ENCODE measurements around the gene MSRB1. TPM values are rescaled to one million over a fixed set of nuclear protein-coding genes. Genes with fewer than 3 reads are reported as not detected.
A peak's percentile ranks its signal among the peaks of the same experiment; 100 is the strongest.

Gene MSRB1
- total and polyA plus RNA-seq, 9 of the 15 experiments (the other 6 are each of a cell fraction or from before 2014, with no cell fraction given): 5.4 to 33.7 (median 25.7) TPM

DNA sequence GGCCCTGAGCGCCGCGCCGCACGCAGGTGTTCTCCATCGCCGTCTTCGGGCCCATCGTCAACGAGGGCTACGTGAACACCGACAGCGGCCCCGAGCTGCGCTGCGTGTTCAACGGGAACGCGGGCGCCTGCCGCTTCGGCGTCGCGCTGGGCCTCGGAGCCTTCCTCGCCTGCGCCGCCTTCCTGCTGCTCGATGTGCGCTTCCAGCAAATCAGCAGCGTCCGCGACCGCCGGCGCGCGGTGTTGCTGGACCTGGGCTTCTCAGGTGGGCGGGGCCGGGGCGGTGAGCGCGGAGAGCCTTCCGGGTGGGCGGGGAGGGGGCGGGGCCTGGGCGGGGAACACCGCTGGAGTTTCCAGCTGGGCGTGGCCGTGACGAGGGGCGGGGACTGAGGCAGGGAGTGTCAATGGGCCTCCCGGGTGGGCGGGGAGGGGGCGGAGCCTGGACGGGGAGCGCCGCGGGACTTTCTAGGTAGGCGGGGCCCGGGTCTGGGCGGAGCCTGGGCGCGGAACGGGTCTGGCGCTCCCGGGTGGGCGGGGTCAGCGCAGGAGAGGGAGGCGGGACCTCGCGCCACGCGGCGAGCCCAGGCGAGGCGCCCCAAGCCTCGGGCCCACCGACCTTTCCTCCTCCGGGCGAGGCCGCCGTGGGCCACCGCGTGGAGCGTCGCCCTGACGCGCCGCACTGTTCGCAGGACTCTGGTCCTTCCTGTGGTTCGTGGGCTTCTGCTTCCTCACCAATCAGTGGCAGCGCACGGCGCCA lies 49.1 kb upstream of the MSRB1 start (continued):
- TF ChIP-seq SRF (CRISPR knock-in tag; IDR thresholded peaks at IDR 0.05) (no peak; a peak in 1 of 4 replicates), ETS2 (tag; IDR thresholded peaks at IDR 0.05; ENCODE audit: borderline replicate concordance, poor library complexity, severe bottlenecking) (no peak), NCOA2 (IDR thresholded peaks at IDR 0.05; ENCODE audit: partially characterized antibody in 2 of 2) (no peak), POLR2H (tag; IDR thresholded peaks at IDR 0.05; ENCODE audit: low read depth) (no peak; the same call in 1 of the 2 replicates), SIN3A (IDR thresholded peaks at IDR 0.05; ENCODE audit: borderline replicate concordance in 2 of 2, control insufficient read depth in 1 of 2, low read depth in 2 of 2, low read length in 2 of 2) (peak; percentile 71 to 74; a peak in 3 of 4 replicates), ATF7 (IDR thresholded peaks at IDR 0.05) (peak; percentile 36; the same call in 1 of the 2 replicates), ASH1L (IDR thresholded peaks at IDR 0.05; ENCODE audit: borderline replicate concordance, low read depth, partially characterized antibody) (no peak), MCM2 (IDR thresholded peaks at IDR 0.05; ENCODE audit: low read depth) (no peak), BDP1 (IDR thresholded peaks at IDR 0.05; ENCODE audit: insufficient read depth, insufficient read length) (no peak), ZNF282 (CRISPR knock-in tag; IDR thresholded peaks at IDR 0.05) (peak; percentile 85; the same call in 1 of the 2 replicates), MEF2D (tag; conservative IDR thresholded peaks at IDR 0.05; ENCODE audit: low read depth) (no peak), PHF8 (IDR thresholded peaks at IDR 0.05; ENCODE audit: borderline replicate concordance, low read length) (peak; percentile 81; the same call in 1 of the 2 replicates), ZNF239 (CRISPR knock-in tag; IDR thresholded peaks at IDR 0.05) (no peak), KAT2B (IDR thresholded peaks at IDR 0.05; ENCODE audit: low read depth, low read length) (no peak), CBX8 (IDR thresholded peaks at IDR 0.05; ENCODE audit: borderline replicate concordance, extremely low read depth, low read depth, low read length, poor library complexity, severe bottlenecking) (no peak), CHCHD3 (CRISPR knock-in tag; IDR thresholded peaks at IDR 0.05) (no peak), JUND (IDR thresholded peaks at IDR 0.05; ENCODE audit: borderline replicate concordance, low read depth, low read length) (no peak), JUND (tag; IDR thresholded peaks at IDR 0.05; ENCODE audit: borderline replicate concordance, low read depth, low read length) (no peak; the same call in 2 of the 3 replicates), TEAD2 (tag; IDR thresholded peaks at IDR 0.05) (no peak), ZNF77 (CRISPR knock-in tag; IDR thresholded peaks at IDR 0.05) (no peak), KDM2B (CRISPR knock-in tag; IDR thresholded peaks at IDR 0.05) (no peak), ZNF165 (CRISPR knock-in tag; IDR thresholded peaks at IDR 0.05; ENCODE audit: borderline replicate concordance) (no peak), MTA1 (IDR thresholded peaks at IDR 0.05; ENCODE audit: borderline replicate concordance) (no peak), HDAC8 (tag; IDR thresholded peaks at IDR 0.05) (no peak)
- TF ChIP-seq, protein P1, sequence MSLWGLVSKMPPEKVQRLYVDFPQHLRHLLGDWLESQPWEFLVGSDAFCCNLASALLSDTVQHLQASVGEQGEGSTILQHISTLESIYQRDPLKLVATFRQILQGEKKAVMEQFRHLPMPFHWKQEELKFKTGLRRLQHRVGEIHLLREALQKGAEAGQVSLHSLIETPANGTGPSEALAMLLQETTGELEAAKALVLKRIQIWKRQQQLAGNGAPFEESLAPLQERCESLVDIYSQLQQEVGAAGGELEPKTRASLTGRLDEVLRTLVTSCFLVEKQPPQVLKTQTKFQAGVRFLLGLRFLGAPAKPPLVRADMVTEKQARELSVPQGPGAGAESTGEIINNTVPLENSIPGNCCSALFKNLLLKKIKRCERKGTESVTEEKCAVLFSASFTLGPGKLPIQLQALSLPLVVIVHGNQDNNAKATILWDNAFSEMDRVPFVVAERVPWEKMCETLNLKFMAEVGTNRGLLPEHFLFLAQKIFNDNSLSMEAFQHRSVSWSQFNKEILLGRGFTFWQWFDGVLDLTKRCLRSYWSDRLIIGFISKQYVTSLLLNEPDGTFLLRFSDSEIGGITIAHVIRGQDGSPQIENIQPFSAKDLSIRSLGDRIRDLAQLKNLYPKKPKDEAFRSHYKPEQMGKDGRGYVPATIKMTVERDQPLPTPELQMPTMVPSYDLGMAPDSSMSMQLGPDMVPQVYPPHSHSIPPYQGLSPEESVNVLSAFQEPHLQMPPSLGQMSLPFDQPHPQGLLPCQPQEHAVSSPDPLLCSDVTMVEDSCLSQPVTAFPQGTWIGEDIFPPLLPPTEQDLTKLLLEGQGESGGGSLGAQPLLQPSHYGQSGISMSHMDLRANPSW (CRISPR knock-in tag; IDR thresholded peaks at IDR 0.05): no peak
